ENCODE measurements around the gene CGB3. TPM values are rescaled to one million over a fixed set of nuclear protein-coding genes. Genes with fewer than 3 reads are reported as not detected.
"Not testable (repeated sequence)": the region's sequence is repeated elsewhere in the genome, so short reads cannot be mapped to it uniquely, and the experiment has no call there.

CGB3 gene
- not detected in 2 replicates for total RNA-seq (2022)
- not detected for Bru-seq, nascent RNA
- not detected for BruChase-seq, experiment 1, labeled RNA remaining after a 2-hour chase
- BruChase-seq, experiment 2, labeled RNA remaining after a 6-hour chase: not detected
- long read RNA-seq: 0 reads

DNA sequence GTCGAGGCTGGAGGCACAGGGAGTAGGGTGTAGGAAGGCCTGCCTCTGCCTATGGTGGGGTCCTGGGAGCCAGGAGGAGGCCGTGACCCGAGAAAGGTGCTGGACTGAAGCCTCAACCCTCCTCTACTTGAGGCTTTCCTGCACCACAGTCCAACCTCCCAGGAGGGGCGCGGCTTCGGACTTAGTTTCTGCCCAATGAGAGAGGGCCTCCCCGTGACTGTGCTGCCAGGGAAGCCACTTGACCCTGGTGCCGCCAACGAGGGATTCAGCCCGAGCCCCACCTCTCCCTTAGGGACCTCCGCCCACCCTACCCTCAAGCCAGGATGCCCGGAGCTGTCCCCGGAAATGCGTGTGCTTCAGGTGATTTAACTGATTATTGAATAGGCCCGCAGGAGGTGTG, at the start of gene CGB3:
Gene CGB3 (minus strand): TSS at position 101 of the 400 bp plus-strand sequence. CDS start 362 bp downstream, outside the sequence.
- CTCF ChIA-PET: interaction anchor here (0.6 kb wide), 1 partner anchor 279 kb away, joined by 4 read pairs; no protein-coding TSS in a partner anchor
- H3K27ac Mint-ChIP-seq (ENCODE audit: unreplicated experiment); H3K9me3 ChIP-seq; H3K27me3 ChIP-seq (replicated peaks; ENCODE audit: control insufficient read depth, insufficient read depth, low read length); POLR2A ChIA-PET; H3K9me3 Mint-ChIP-seq (ENCODE audit: unreplicated experiment); H3K36me3 ChIP-seq (ENCODE audit: control insufficient read depth, insufficient read depth, low read length); H3K4me3 Mint-ChIP-seq (ENCODE audit: unreplicated experiment); BruUV-seq (replicated peaks); H3K4me1 ChIP-seq; H3K4me3 ChIP-seq (ENCODE audit: low read depth, low read length); H3K27me3 Mint-ChIP-seq (ENCODE audit: insufficient read depth, unreplicated experiment); H3K36me3 Mint-ChIP-seq (ENCODE audit: insufficient read depth, unreplicated experiment); intact Hi-C loops (cut with micrococcal nuclease; ENCODE audit: unreplicated experiment); DNase-seq: not testable (repeated sequence)
- peaks cover 16% of the 10 kb centered on the region for H3K4me1 Mint-ChIP-seq (ENCODE audit: low read depth, unreplicated experiment)

DNA sequence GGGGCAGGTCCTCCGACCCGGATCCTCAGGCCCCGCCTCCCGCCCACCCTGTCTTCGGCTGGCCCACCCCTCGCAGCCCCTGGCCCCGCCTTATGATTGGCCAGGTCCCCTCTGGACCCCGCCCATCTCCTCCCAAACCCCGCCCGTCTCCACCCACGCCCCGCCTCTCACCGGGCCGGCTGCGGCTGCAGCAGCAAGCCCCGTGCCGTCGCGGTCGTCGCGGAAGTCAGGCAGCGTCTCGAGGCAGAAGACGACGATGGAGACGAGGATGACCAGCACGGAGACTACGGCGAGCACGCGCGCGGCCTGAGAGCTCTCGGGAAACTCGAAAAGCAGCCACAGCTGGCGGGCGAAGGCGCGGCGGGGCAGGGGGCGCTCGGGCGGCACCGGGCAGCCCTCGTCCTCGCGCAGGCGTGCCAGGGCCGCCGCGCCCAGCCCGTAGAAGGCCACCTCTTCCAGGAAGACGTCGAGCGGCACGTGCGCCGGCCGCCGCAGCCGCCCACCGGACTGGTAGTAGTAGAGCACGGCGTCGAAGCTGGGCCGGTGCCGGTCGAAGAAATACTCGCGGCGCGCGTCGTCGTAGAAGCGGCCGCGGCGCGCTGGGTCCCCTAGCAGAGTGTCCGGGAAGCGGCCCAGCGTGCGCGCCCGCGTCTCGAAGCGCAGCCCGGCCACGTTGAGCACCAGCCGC, 47.9 kb upstream of the CGB3 start:
- H3K27me3 Mint-ChIP-seq (ENCODE audit: insufficient read depth, unreplicated experiment): no peaks in the 10 kb centered on the region
- DNase-seq: peak; percentile 88 to 92
- intact Hi-C loops (cut with micrococcal nuclease; ENCODE audit: unreplicated experiment): loop anchor here (5.0 kb wide), 2 partner anchors 80 to 285 kb away; partner anchors contain the start of genes GYS1 and RUVBL2
- H3K4me3 Mint-ChIP-seq (ENCODE audit: unreplicated experiment): peak overlapping the region; percentile 78
- peak overlapping the region; percentile 83 for H3K27ac Mint-ChIP-seq (ENCODE audit: unreplicated experiment)
- Histone ChIP-seq H3K27me3 (replicated peaks; ENCODE audit: control insufficient read depth, insufficient read depth, low read length) (no peaks in the 10 kb centered on the region), H3K4me1 (peaks cover 17% of the 10 kb centered on the region), H3K4me3 (ENCODE audit: low read depth, low read length) (peak overlapping the region; percentile 55), H3K36me3 (ENCODE audit: control insufficient read depth, insufficient read depth, low read length) (no peaks in the 10 kb centered on the region), H3K9me3 (no peaks in the 10 kb centered on the region)
- peaks cover 22% of the 10 kb centered on the region for H3K9me3 Mint-ChIP-seq (ENCODE audit: unreplicated experiment)
- peaks cover 25% of the 10 kb centered on the region for H3K4me1 Mint-ChIP-seq (ENCODE audit: low read depth, unreplicated experiment)
- ChIA-PET CTCF (interaction anchor here (0.6 to 1.0 kb wide), 4 partner anchors 78 to 1497 kb away, joined by 3 to 4 read pairs (median 3); partner anchors contain the start of gene RUVBL2), POLR2A (no interaction called here)
- BruUV-seq (replicated peaks): no TSS peak
- H3K36me3 Mint-ChIP-seq (ENCODE audit: insufficient read depth, unreplicated experiment): peaks cover 19% of the 10 kb centered on the region
- TF ChIP-seq, protein P1, sequence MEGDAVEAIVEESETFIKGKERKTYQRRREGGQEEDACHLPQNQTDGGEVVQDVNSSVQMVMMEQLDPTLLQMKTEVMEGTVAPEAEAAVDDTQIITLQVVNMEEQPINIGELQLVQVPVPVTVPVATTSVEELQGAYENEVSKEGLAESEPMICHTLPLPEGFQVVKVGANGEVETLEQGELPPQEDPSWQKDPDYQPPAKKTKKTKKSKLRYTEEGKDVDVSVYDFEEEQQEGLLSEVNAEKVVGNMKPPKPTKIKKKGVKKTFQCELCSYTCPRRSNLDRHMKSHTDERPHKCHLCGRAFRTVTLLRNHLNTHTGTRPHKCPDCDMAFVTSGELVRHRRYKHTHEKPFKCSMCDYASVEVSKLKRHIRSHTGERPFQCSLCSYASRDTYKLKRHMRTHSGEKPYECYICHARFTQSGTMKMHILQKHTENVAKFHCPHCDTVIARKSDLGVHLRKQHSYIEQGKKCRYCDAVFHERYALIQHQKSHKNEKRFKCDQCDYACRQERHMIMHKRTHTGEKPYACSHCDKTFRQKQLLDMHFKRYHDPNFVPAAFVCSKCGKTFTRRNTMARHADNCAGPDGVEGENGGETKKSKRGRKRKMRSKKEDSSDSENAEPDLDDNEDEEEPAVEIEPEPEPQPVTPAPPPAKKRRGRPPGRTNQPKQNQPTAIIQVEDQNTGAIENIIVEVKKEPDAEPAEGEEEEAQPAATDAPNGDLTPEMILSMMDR (IDR thresholded peaks at IDR 0.05; ENCODE audit: insufficient read depth in 1 of 2, low read depth in 1 of 2, low read length in 1 of 2, severe bottlenecking in 1 of 2, unreplicated experiment in 1 of 2): no peak

DNA sequence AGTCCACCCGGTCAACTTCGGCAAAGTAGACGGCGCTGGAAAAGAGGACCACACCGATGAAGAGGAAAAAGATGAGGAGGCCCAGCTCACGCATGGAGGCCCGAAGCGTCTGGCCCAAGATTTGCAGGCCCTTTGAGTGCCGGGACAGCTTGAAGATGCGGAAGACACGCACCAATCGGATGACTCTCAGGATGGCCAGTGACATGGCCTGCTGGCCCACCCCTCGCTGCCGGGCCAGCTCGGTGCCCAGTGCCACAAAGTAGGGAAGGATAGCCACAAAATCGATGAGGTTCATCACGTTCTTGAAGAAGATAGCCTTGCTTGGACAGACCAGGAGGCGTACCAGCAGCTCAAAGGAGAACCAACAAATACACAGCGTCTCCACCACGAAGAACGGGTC, 46.3 kb upstream of the CGB3 start:
- Histone ChIP-seq H3K4me1 (peaks cover 29% of the 10 kb centered on the region), H3K9me3 (no peaks in the 10 kb centered on the region), H3K4me3 (ENCODE audit: low read depth, low read length) (no peak overlapping the region), H3K36me3 (ENCODE audit: control insufficient read depth, insufficient read depth, low read length) (no peaks in the 10 kb centered on the region), H3K27me3 (replicated peaks; ENCODE audit: control insufficient read depth, insufficient read depth, low read length) (no peaks in the 10 kb centered on the region)
- peaks cover 39% of the 10 kb centered on the region for H3K4me1 Mint-ChIP-seq (ENCODE audit: low read depth, unreplicated experiment)
- intact Hi-C loops (cut with micrococcal nuclease; ENCODE audit: unreplicated experiment): loop anchor here (5.0 kb wide), 2 partner anchors 78 to 283 kb away; partner anchors contain the start of genes GYS1 and RUVBL2
- TF ChIP-seq, protein P1 (IDR thresholded peaks at IDR 0.05; ENCODE audit: insufficient read depth in 1 of 2, low read depth in 1 of 2, low read length in 1 of 2, severe bottlenecking in 1 of 2, unreplicated experiment in 1 of 2): no peak
- ChIA-PET POLR2A (no interaction called here), CTCF (no interaction called here)
- no TSS peak for BruUV-seq (replicated peaks)
- no peak overlapping the region for H3K27ac Mint-ChIP-seq (ENCODE audit: unreplicated experiment)
- no peaks in the 10 kb centered on the region for H3K27me3 Mint-ChIP-seq (ENCODE audit: insufficient read depth, unreplicated experiment)
- peak overlapping the region; percentile 6 for H3K4me3 Mint-ChIP-seq (ENCODE audit: unreplicated experiment)
- H3K9me3 Mint-ChIP-seq (ENCODE audit: unreplicated experiment): peaks cover 22% of the 10 kb centered on the region
- DNase-seq: no peak
- peaks cover 19% of the 10 kb centered on the region for H3K36me3 Mint-ChIP-seq (ENCODE audit: insufficient read depth, unreplicated experiment)

Measured in Caco-2 (cell line).